H9 (cell line): Measurements from ENCODE around the gene AP4E1. TPM values are rescaled to one million over a fixed set of nuclear protein-coding genes. Genes with fewer than 3 reads are reported as not detected.

Source experiments
- DNase-seq: peaks from one replicate; pipeline ENCODE4 v3.0.0-alpha.2; 2017
- H2AFZ ChIP-seq: one replicate; pipeline ENCODE4 v1.6.1; 2013; ENCODE audit warnings: mild to moderate bottlenecking, low read length, control low read depth, moderate library complexity
- H2AK5ac ChIP-seq: 2 replicates; pipeline ENCODE4 v1.6.1; 2013; ENCODE audit warnings: low read length, control low read depth, mixed read lengths; ENCODE audit not compliant: insufficient read length
- H2BK120ac ChIP-seq: one replicate; pipeline ENCODE4 v1.6.1; 2013; ENCODE audit warnings: low read depth, mild to moderate bottlenecking, low read length, control low read depth, inconsistent platforms; ENCODE audit not compliant: poor library complexity, severe bottlenecking
- H2BK12ac ChIP-seq: 2 replicates; pipeline ENCODE4 v1.6.1; 2013; ENCODE audit warnings: low read length, control low read depth, mixed read lengths, low read depth; ENCODE audit not compliant: insufficient read length
- H2BK15ac ChIP-seq: 2 replicates; pipeline ENCODE4 v1.6.1; 2013; ENCODE audit warnings: low read depth, low read length, control low read depth
- H2BK20ac ChIP-seq: one replicate; pipeline ENCODE4 v1.6.1; 2013; ENCODE audit warnings: low read depth, mild to moderate bottlenecking, low read length, control low read depth, inconsistent platforms; ENCODE audit not compliant: poor library complexity, severe bottlenecking
- H2BK5ac ChIP-seq: 2 replicates; pipeline ENCODE4 v1.6.1; 2013; ENCODE audit warnings: low read length, control low read depth, mixed read lengths; ENCODE audit not compliant: insufficient read length
- H3K14ac ChIP-seq: 2 replicates; pipeline ENCODE4 v1.6.1; 2013; ENCODE audit warnings: low read length, control low read depth; ENCODE audit not compliant: insufficient read depth
- H3K18ac ChIP-seq: 2 replicates; pipeline ENCODE4 v1.6.1; 2013; ENCODE audit warnings: low read depth, mild to moderate bottlenecking, mixed read lengths, low read length, control low read depth; ENCODE audit not compliant: insufficient read length
- H3K23ac ChIP-seq: 2 replicates; pipeline ENCODE4 v1.6.1; 2013; ENCODE audit warnings: low read length, control low read depth, mixed read lengths, low read depth; ENCODE audit not compliant: insufficient read length
- H3K23me2 ChIP-seq: 2 replicates; pipeline ENCODE4 v1.6.1; 2013; ENCODE audit warnings: low read depth, mild to moderate bottlenecking, mixed read lengths, low read length, control low read depth; ENCODE audit not compliant: insufficient read length, poor library complexity, severe bottlenecking
- H3K27ac ChIP-seq: 2 replicates; pipeline ENCODE4 v1.5.1; 2013; ENCODE audit warnings: low read length, control low read depth, mixed read lengths, low read depth; ENCODE audit not compliant: insufficient read length
- H3K27me3 ChIP-seq: 2 replicates; pipeline ENCODE4 v1.6.1; 2013; ENCODE audit warnings: low read length, control low read depth, inconsistent platforms; ENCODE audit not compliant: insufficient read depth
- H3K4ac ChIP-seq: 2 replicates; pipeline ENCODE4 v1.6.1; 2013; ENCODE audit warnings: low read depth, mild to moderate bottlenecking, control low read depth, inconsistent platforms, low read length, moderate library complexity
- H3K4me1 ChIP-seq: 2 replicates; pipeline ENCODE4 v1.6.1; 2013; ENCODE audit warnings: low read length, control low read depth, inconsistent platforms; ENCODE audit not compliant: insufficient read depth
- H3K4me2 ChIP-seq: 2 replicates; pipeline ENCODE4 v1.6.1; 2013; ENCODE audit warnings: low read length, control low read depth, mixed read lengths; ENCODE audit not compliant: insufficient read length, insufficient read depth
- H3K56ac ChIP-seq: 2 replicates; pipeline ENCODE4 v1.6.1; 2013; ENCODE audit warnings: low read depth, mild to moderate bottlenecking, mixed read lengths, low read length, control low read depth; ENCODE audit not compliant: insufficient read length
- H3K79me1 ChIP-seq: 2 replicates; pipeline ENCODE4 v1.6.1; 2013; ENCODE audit warnings: low read depth, mild to moderate bottlenecking, moderate library complexity, low read length, control low read depth, inconsistent platforms; ENCODE audit not compliant: insufficient read depth, poor library complexity, severe bottlenecking
- H3K79me2 ChIP-seq: 2 replicates; pipeline ENCODE4 v1.6.1; 2013; ENCODE audit warnings: low read length, control low read depth, inconsistent platforms; ENCODE audit not compliant: insufficient read depth
- H3K9ac ChIP-seq: 2 replicates; pipeline ENCODE4 v1.6.1; 2013; ENCODE audit warnings: low read length, control low read depth, mixed read lengths; ENCODE audit not compliant: insufficient read length; ENCODE audit errors: extremely low read depth
- H3K9me3 ChIP-seq: one replicate; pipeline ENCODE4 v1.6.1; 2013; ENCODE audit warnings: low read depth, low read length, inconsistent platforms; ENCODE audit not compliant: control insufficient read depth
- H3T11ph ChIP-seq: one replicate; pipeline ENCODE4 v1.6.1; 2013; ENCODE audit warnings: mild to moderate bottlenecking, low read length, control low read depth, inconsistent platforms
- H4K20me1 ChIP-seq: one replicate; pipeline ENCODE4 v1.6.1; 2013; ENCODE audit not compliant: control insufficient read depth, insufficient read length, insufficient read depth
- H4K5ac ChIP-seq: 2 replicates; pipeline ENCODE4 v1.6.1; 2013; ENCODE audit warnings: low read depth, mild to moderate bottlenecking, mixed read lengths, low read length, control low read depth; ENCODE audit not compliant: insufficient read length
- H4K8ac ChIP-seq: replicated peaks from 2 replicates; pipeline ENCODE4 v1.6.1; 2013; ENCODE audit warnings: low read length, control low read depth, mixed read lengths, low read depth; ENCODE audit not compliant: insufficient read length
- H4K91ac ChIP-seq: 2 replicates; pipeline ENCODE4 v1.6.1; 2013; ENCODE audit warnings: low read depth, mild to moderate bottlenecking, moderate library complexity, mixed read lengths, low read length, control low read depth; ENCODE audit not compliant: insufficient read length
- H3K27ac Mint-ChIP-seq, 3 experiments: 2 replicates in 2 of 3; 3 replicates in 1 of 3; pipeline ENCODE4 v1.8.0; 2020 to 2021; ENCODE audit warnings: mixed read lengths in 3 of 3, mild to moderate bottlenecking in 1 of 3, moderate library complexity in 1 of 3
- H3K27me3 Mint-ChIP-seq: 2 replicates; pipeline ENCODE4 v1.8.0; 2021; ENCODE audit warnings: low read depth, mild to moderate bottlenecking, moderate library complexity, mixed read lengths
- H3K36me3 Mint-ChIP-seq, 3 experiments: 2 replicates in 2 of 3; 3 replicates in 1 of 3; pipeline ENCODE4 v1.8.0; 2020 to 2021; ENCODE audit warnings: low read depth in 3 of 3, mixed read lengths in 3 of 3; ENCODE audit not compliant: insufficient read depth in 1 of 3
- H3K4me1 Mint-ChIP-seq, 2 experiments: 2 replicates each; pipeline ENCODE4 v1.8.0; 2020; ENCODE audit warnings: mixed read lengths in 2 of 2
- H3K4me3 Mint-ChIP-seq, 2 experiments: 2 replicates in 1 of 2; 3 replicates in 1 of 2; pipeline ENCODE4 v1.8.0; 2020 to 2021; ENCODE audit warnings: mild to moderate bottlenecking in 2 of 2, mixed read lengths in 2 of 2, moderate library complexity in 1 of 2
- H3K9me3 Mint-ChIP-seq, 2 experiments: 2 replicates in 1 of 2; 3 replicates in 1 of 2; pipeline ENCODE4 v1.8.0; 2020; ENCODE audit warnings: mild to moderate bottlenecking in 2 of 2, mixed read lengths in 2 of 2, moderate library complexity in 1 of 2
- total RNA-seq: library from RNA; stranded (reverse); gene quantifications from 2 replicates; pipeline ENCODE4 v1.2.1, GENCODE V29; 2021
- TF ChIP-seq, protein P1 (sequence below): fragments of 200-600 bp; sonication (generic); conservative IDR thresholded peaks from 3 replicates; pipeline ENCODE4 v1.8.0; 2021; ENCODE audit warnings: antibody characterized with exemption, mild to moderate bottlenecking

Gene AP4E1
- total RNA-seq, 1 experiment from 2014 or later = 13.8 TPM

DNA sequence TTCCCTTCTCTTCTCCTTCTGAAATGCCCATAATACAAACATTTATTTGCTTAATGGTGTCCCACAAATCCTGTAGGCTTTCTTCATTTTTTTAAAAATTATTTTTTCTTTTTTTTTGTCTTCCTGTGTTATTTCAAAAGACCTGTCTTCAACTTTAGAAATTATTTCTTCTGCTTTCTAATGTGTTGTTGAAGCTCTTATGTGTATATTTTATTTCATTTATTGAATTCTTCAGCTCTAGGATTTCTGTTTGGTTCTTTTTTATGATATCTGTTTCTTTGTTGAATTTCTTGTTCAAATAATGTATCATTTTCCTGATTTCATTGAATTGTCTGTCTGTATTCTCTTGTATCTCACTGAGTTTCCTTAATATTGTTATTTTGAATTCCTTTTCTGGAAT is 63.1 kb downstream of the AP4E1 start:
- no peaks in the 10 kb centered on the region for H3K9me3 ChIP-seq
- no peaks in the 10 kb centered on the region for H3K4me1 Mint-ChIP-seq

More for the DNA sequence above, 63.1 kb downstream of the AP4E1 start:
- H3K9me3 Mint-ChIP-seq = peaks cover 11 to 17% of the 10 kb centered on the region in 2 experiments
- no peak overlapping the region for H3K4me3 Mint-ChIP-seq
- Histone ChIP-seq H2BK20ac (no peak overlapping the region), H3K79me2 (no peaks in the 10 kb centered on the region), H3K23me2 (no peaks in the 10 kb centered on the region), H4K20me1 (no peaks in the 10 kb centered on the region), H3K4me1 (no peaks in the 10 kb centered on the region), H4K5ac (no peak overlapping the region), H4K91ac (no peak overlapping the region), H3K18ac (no peak overlapping the region), H2BK120ac (no peak overlapping the region), H3K27ac (no peak overlapping the region), H2BK5ac (no peak overlapping the region), H2BK15ac (no peak overlapping the region), H3K4ac (no peak overlapping the region), H2AFZ (no peak overlapping the region), H3K9ac (no peak overlapping the region), H3K14ac (no peak overlapping the region), H2BK12ac (no peak overlapping the region), H3K23ac (no peak overlapping the region), H3K4me2 (no peak overlapping the region), H3K56ac (no peak overlapping the region), H4K8ac (no peak overlapping the region), H3T11ph (no peak overlapping the region), H3K27me3 (no peaks in the 10 kb centered on the region), H3K79me1 (no peaks in the 10 kb centered on the region), H2AK5ac (no peak overlapping the region)
- TF ChIP-seq, protein P1, sequence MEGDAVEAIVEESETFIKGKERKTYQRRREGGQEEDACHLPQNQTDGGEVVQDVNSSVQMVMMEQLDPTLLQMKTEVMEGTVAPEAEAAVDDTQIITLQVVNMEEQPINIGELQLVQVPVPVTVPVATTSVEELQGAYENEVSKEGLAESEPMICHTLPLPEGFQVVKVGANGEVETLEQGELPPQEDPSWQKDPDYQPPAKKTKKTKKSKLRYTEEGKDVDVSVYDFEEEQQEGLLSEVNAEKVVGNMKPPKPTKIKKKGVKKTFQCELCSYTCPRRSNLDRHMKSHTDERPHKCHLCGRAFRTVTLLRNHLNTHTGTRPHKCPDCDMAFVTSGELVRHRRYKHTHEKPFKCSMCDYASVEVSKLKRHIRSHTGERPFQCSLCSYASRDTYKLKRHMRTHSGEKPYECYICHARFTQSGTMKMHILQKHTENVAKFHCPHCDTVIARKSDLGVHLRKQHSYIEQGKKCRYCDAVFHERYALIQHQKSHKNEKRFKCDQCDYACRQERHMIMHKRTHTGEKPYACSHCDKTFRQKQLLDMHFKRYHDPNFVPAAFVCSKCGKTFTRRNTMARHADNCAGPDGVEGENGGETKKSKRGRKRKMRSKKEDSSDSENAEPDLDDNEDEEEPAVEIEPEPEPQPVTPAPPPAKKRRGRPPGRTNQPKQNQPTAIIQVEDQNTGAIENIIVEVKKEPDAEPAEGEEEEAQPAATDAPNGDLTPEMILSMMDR = no peak
- H3K27me3 Mint-ChIP-seq = no peaks in the 10 kb centered on the region
- H3K36me3 Mint-ChIP-seq = peaks cover 28 to 36% (median 35%) of the 10 kb centered on the region in 3 experiments
- DNase-seq = no peak
- no peak overlapping the region for H3K27ac Mint-ChIP-seq
